Globus pallidus (tissue), 1 donor: Measurements from ENCODE around the gene MRPL4.

ENCODE experiments used
- DNase-seq: peaks from one replicate; pipeline ENCODE4 v3.0.0-alpha.2; 2015; ENCODE audit warnings: low spot score

MRPL4 gene

GRCh38 chr19:10251792-10252694 lies at the start of gene MRPL4:
TSS of gene MRPL4 (plus strand) at chr19:10252214. CDS start at chr19:10252254, 40 bp downstream.
- DNase-seq = peak; percentile 99

DNA sequence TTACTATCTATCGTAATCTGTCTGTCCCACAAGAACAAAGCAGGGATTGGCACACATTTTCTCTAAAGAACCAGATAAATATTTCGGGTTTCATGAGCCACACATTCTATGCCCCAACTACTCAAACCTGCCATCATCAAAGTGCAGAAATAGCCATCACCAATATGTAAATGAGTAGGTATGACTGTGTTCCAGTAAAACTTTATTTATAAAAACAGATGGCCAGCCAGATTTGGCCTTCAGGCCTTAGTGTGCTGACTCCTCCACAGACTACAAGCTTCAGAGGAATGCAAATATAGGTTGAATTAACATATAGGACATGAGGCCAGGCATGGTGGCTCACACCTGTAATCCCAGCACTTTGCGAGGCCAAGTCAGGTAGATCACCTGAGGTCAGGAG lies 48.3 kb upstream of the MRPL4 start:
- no peak for DNase-seq

DNA sequence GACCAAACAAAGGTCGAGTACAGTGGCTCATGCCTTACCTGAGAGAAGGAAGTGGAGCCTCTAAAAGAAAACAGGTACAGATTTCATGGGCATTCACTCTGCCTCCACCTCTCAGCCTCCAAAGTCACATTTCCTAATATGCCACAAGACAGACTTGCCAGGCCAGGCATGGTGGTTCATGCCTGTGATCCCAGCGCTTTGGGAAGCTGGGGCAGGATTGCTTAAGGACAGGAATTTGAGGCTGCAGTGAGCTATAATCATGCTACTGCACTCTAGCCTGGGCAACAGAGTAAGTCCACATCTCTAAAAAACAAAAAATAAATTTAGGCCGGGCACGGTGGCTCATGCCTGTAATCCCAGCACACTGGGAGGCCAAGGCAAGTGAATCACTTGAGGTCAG lies 46.4 kb upstream of the MRPL4 start:
- DNase-seq = no peak

- no peak for DNase-seq
Observed at GRCh38 chr19:10206226-10206885, 45.7 kb upstream of the MRPL4 start.

- no peak for DNase-seq
Observed at GRCh38 chr19:10207026-10207425, 45.0 kb upstream of the MRPL4 start.

- DNase-seq = no peak
Observed at GRCh38 chr19:10209315-10209714, 42.7 kb upstream of the MRPL4 start.

- DNase-seq = no peak
Observed at GRCh38 chr19:10211061-10211460, 41.0 kb upstream of the MRPL4 start.

DNA sequence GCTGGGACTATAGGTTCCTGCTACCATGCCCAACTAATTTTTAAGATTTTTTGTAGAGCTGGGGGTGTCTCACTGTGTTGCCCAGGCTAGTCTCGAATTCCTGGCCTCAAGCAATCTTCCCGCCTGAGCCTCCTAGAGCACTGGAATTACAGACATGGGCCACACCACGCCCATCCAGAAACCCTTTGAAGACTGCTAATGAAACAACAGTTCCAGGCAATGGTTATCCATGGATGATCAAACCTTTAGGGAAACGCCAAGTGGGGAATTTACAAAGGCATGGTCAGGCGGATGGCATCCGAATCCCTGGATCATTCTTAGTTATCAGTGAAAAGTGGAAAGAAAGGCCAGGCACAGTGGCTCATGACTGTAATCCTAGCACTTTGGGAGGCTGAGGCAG lies 40.3 kb upstream of the MRPL4 start:
- no peak for DNase-seq

- DNase-seq = no peak
Observed at GRCh38 chr19:10214784-10215183, 37.2 kb upstream of the MRPL4 start.

GRCh38 chr19:10217085-10217484 lies 34.9 kb upstream of the MRPL4 start:
- DNase-seq = no peak

GRCh38 chr19:10219678-10220077 lies 32.3 kb upstream of the MRPL4 start:
- DNase-seq = no peak

- DNase-seq = no peak
Observed at GRCh38 chr19:10220695-10221094, 31.3 kb upstream of the MRPL4 start.

DNA sequence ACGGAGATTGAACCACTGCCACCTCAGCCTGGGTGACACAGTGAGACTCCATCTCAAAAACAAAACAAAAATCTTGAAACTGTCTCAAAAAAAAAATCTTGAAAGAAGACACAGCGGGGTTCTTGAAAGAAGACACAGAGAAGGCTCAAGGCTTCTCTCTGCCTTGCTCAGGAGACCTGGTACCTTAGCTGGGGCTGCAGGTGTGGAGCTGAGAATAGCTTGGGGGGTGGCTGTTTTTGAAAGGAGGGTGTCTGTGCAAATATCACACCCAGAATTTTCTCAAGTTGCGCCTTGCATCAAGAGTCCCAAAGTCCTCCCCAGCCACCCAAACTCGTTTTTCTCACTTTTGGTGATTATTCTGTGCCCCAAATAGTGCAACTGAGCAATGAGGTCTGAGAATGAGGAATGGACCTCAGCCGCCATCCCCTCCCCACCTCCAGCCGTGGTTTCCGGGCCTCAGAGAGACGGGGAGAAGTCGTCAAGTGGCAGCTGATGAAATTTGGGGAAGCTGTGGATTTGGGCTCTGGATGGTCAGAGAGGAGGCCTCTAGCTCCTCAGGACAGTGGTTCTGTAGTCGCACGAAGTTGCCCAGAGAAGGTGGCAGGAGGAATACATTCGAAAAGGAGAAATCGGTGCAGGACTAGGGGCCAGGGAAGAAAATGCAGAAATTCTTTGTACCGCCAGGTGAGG lies 29.7 kb upstream of the MRPL4 start:
- peak; percentile 8 for DNase-seq

DNA sequence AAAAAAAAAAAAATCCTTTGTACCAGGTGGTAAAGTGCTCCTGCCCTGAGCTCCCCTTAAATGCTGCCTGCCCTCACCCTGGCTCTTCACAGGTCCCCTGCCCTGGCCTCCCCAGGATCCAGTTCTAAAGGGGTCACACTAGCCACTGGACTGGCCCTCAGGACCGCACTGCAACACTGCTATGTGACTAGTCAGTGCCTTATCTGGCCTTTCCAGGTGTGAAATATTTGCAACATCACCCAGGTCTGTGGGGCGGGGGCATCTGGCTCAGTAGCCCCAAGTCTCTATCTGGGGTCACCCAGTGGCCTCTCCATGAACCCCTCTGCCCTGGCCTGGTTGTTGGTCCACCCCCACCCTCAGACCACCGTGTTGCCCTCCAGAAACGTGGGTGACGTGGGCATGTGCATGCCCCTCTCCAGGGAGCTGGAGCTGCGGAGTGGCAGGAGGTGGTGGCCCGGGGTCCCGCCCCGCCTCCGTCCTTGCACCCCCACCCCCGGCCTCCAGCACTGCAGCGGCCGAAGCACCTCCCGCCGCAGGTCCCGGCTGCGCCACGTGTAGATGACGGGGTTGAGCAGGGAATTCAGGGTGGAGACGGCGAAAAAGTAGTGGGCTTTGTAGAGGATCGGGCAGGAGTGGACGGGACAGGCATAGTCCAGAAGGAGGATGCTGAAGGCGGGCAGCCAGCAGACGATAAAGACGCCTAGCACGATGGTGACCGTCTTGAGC lies 28.4 kb upstream of the MRPL4 start:
- no peak for DNase-seq

DNA sequence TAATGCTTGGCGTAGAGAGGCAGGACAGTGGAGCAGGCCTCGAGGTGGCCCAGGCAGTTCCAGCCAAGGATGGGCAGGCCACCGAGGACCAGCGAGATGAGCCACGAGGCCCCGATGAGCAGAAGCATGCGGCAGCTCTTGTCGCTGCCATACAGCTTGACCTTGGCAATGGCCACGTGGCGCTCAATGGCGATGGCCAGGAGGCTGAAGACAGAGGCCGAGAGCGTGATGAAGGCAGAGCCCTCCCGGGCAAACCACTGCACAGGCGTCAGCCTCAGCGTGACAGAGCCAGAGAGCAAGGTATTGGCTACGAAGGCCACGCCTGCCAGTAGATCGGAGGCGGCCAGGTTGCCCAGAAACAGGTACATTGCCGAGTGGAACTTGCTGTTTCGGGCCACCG lies 27.7 kb upstream of the MRPL4 start:
- DNase-seq = no peak

- DNase-seq = no peak
Observed at GRCh38 chr19:10226021-10226375, 26.0 kb upstream of the MRPL4 start.

DNA sequence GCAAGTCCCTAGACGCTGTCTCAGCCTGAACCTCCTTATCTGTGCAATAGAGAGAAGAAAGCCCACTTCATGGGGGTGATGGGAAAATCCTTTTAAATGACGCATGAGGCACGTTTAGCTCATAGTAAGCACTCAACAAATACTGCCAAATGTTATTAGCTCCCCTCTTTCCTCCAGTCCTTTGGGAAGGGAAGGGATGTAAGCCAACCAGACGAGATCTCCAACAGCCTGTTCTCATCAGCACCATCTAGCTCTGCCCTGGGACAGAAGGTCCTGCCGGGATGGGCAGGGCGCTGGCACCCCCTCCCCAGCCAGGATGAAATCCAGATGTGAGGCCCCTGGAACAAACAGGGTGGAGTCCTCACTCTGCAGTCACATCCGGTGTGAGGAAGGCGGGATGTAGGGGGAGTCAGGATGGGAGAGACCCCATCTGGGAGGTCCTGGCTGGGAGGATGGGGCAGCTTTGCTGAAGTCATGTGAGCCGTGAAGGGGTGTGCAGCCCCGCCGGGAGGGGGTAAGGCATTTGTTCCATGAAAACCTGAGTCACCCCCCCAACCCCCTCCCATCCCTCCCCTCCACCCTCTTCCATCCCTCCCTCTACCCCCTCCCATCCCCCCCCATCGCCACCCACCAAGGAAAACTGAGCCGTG lies 25.5 kb upstream of the MRPL4 start:
- peak; percentile 55 for DNase-seq

GRCh38 chr19:10227026-10227971 lies 24.7 kb upstream of the MRPL4 start:
- DNase-seq = peak; percentile 99

DNA sequence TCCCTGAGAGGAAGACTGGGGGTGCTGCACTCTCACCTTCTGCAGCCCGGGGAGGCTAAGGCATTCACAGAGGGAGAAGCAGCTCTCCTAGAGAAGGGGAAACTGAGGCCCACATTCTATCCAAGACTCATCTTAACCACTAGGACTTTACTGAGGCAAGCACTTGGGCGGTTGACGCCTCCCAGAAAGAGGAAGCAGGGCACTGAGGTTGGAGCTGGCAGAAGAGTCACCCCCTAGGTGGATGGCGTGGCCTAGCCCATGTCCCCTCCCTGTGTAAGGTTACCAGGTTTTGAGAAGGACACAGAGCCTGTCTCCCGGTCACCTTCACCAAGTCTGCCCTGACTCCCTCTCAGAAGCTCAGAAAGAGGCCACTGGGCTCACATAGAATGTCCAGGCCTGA lies 23.6 kb upstream of the MRPL4 start:
- DNase-seq = no peak

- DNase-seq = no peak
Observed at GRCh38 chr19:10228920-10229319, 23.1 kb upstream of the MRPL4 start.
